Measurements from ENCODE around the gene RPLP2.
A peak's percentile ranks its signal among the peaks of the same experiment; 100 is the strongest.

GRCh38 chr11:836700-837099 is 26.9 kb downstream of the RPLP2 start:
- TF ChIP-seq POLR2AphosphoS5 (IDR thresholded peaks at IDR 0.05; ENCODE audit: low read depth) (peak; percentile 42; the same call in 1 of the 2 replicates), CTCF (IDR thresholded peaks at IDR 0.05; ENCODE audit: insufficient read depth, low read length) (no peak), SPI1 (IDR thresholded peaks at IDR 0.05; ENCODE audit: borderline replicate concordance, low read depth) (no peak), GABPA (IDR thresholded peaks at IDR 0.05; ENCODE audit: low read depth) (no peak)

Measured in HL-60 (cell line).